HG03439 (cell line): Measurements from ENCODE around the gene GPS1.

Experiments used
- ATAC-seq: cut with Tn5 transposase; IDR thresholded peaks from one replicate; pipeline ENCODE4 v1.9.1; 2021; ENCODE audit warnings: mild to moderate bottlenecking, moderate library complexity; ENCODE audit not compliant: unreplicated experiment

The GPS1 gene

DNA sequence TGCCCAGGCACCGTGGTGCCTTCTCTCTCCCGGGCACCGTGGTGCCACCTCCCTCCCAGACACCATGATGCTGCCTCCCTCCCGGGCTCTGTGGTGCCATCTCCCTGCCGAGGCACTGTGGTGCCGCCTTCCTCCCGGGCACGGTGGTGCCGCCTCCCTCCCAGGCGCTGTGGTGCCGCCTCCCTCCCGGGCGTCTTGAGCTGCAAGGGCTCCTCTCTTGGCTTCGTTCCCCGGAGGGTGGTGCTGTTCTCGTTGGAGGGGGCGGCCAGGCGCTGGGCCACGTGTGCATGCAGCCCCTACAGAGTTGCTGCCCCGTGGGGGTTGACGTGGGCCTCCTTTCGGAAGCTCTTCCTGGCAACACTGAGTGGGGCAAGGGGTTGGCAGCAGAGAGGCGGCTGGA lies 37.3 kb upstream of the GPS1 start:
- ATAC-seq: no peak

DNA sequence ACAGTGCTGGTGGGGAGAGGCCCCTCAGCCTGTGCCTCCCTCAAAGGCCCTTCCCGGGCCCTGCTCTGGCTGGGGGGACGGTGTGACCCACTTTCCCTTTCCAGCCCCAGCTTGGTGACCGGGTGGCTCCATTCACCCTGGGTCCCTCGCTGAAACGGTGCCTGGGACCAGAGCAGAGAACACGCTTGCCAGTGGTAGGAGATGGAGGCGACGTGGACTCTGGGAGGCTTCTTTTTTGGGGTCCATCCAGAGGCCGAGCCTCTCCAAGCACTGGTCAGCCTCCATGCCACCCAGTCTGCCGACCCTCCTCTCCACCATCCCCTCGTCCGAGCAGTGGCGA lies 36.8 kb upstream of the GPS1 start:
- ATAC-seq: no peak

DNA sequence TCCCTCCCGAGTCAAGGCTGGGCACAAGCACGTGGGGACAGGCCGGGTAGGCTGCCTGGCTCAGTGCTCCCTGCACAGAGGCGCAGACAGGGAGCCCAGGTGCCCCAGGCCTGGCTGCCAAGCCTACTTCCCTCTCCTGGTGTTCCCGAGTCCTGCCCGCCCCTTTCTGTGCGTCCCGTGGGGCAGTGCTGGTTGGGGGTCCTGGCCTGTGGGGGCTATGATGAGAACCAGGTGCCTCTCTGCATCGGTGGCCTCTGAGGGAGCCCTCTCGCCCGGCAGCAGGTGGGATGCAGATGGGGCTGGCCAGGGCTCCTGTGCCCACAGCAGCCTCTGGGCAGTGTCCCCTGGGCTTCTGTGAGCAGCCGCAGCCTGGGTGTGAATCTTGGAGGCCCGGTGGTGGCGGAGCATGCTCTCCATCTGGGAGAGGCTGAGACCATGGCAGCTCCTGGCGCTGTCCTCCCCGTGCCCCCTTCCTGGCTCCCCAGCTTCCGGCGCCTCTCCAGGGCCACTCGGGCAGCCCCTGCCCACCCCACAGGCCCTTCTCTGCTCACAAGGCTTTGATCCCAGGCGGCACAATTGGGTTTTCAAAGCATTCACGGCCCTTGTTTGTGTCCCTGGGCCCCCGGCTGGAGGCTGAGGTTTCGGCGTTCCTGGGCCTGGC lies 36.3 kb upstream of the GPS1 start:
- no peak for ATAC-seq

DNA sequence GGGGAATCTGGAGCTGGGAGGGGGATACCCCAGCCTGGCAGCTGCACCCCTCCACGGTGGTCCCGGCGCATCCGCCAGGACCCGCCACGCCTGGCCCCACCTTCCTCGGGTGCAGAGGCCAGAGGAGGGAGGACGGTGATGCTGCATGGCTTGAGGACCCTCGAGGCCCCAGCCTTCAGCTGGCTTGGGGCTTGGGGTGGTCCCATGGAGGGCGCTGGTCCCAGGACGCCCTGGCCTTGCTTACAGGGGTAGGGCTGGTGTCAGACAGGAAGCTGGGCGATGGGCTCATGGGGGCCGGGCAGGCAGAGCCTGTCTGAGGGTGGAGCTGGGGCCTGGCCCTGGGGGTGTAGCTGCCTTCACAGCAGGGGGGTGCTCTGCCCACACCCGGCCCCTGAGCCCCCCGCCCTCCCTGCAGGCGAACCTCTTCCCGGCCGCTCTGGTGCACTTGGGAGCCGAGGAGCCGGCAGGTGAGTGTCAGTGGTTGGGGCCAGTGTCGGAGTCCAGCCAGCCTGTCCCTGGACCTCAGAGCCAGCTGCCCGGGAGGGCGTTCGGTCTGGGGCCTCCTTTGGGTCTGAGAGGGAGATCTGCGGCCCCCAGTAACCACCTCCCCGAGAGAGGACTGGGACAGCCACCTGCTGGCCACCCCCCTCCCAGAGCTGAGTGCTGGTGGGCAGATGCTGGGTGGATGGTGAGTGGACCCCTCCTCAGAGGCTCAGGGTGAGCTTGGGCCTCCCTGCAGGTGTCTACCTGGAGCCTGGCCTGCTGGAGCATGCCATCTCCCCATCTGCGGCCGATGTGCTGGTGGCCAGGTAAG lies 35.4 kb upstream of the GPS1 start:
- ATAC-seq: no peak

DNA sequence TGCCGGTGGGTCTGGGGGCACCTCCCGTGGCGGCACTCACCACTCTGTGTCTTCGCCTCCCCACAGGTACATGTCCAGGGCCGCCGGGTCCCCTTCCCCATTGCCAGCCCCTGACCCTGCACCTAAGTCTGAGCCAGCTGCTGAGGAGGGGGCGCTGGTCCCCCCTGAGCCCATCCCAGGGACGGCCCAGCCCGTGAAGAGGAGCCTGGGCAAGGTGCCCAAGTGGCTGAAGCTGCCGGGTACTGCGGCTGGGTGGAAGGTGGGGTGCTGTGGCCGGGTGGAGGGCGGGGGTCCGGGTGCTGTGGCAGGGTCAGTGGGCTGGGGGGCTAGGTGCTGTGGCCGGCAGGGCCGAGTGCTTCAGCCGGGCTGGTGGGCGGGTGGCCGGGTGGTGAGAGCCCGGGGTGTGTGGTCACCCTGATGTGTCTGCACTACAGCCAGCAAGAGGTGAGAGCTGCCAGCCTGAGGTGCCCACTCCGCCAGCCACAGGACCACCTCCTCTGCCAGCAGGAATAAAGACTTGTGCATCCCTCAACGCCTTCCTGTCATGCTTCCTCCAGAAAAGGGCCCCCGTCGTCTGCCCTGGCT lies 34.7 kb upstream of the GPS1 start:
- ATAC-seq: no peak

DNA sequence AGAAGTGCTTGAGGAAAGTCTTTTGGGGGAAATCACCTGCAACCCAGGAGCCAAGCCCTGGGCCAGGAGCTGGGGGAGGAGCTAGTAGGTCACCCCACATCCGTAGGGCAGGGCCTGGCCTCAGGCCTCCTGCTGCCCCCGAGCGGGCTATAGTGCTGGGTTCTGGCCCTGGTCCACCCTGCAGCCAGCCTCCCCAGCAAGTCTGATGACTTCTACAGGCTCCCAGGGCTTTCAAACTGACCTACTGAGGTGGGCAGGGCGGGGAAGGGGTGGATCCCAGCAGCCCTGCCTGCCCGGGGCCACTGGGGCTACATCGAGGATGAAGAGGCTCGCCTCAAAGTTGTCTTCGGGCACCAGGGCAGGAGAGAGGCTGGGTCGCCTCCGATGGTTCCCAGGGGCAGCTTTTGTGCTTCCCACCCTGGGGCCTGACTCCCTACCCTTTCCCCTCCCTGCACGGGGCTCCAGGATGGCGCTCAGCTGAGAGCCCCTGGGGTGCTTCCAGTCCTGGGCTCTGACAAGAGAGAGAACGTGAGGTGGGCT lies 34.0 kb upstream of the GPS1 start:
- no peak for ATAC-seq

DNA sequence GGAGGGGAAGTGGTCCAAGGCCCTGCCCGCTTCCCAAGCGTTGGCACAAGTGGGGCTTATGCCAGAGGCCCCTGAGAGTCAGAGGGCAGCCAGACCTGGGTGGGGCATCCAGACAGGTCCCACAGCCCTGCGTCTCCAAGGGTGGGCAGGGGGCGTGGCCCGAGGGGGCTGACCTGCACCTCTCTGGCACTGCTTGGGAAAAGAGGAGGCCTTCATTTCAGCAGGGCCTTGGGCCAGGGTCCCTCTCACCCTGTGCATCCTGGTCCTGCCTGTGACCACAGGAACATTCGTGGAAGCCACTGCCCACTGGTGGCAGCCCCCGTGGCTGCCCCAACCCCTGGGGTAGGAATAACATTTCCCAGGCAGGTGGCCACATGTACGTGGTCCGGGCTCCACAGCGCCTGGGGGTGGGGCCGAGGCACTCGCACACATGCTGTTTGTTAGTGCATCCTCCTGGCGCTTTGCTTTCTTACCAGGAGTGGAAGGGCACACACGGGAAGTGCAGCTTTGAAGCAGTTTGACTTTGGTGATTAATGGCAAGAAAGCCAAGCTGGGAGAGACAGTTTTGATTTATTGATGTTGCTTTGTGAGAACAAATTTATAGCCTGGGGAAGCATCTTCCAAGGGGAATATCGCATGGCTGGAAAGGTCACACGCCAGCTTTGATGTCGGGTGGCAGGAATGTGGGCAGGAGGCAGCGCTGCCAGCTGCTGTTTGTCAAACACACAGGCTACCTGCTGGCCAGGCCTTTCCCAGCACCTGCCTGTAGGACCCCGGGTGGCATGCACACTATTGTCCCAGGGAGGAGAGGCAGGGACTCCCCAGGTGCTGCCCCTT lies 33.3 kb upstream of the GPS1 start:
- no peak for ATAC-seq

DNA sequence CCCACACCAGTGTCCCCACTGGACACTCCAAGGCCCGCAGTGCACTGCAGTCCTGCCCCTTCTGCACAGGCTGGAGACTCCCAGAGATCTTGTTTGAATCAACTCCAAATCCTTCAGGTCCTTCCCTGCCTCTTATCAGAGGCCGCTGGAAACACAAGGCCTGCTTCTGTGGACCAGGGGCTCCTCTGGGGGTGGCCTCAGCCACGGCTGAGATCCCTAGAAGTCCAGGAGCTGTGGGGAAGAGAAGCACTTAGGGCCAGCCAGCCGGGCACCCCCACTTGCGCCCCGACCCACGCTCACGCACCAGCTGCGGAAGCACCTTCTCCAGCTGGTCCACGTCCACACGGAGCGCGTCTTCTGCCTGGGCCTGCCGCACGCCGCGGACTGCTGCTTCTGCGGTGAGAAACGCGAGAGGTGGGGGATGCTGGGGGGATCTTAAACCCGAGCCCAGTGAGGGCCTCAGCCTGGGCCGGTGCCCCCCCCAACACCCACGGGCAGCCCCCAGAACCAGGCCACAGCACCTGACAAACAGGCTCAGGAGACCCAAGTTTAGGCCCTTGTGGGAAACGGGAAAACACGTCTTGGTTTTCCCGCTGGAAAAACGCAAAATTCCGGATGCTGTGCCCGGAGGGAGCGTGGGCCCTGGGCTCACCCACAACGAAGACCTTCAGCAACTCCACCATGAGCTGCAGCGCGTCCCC lies 32.6 kb upstream of the GPS1 start:
- ATAC-seq: no peak

DNA sequence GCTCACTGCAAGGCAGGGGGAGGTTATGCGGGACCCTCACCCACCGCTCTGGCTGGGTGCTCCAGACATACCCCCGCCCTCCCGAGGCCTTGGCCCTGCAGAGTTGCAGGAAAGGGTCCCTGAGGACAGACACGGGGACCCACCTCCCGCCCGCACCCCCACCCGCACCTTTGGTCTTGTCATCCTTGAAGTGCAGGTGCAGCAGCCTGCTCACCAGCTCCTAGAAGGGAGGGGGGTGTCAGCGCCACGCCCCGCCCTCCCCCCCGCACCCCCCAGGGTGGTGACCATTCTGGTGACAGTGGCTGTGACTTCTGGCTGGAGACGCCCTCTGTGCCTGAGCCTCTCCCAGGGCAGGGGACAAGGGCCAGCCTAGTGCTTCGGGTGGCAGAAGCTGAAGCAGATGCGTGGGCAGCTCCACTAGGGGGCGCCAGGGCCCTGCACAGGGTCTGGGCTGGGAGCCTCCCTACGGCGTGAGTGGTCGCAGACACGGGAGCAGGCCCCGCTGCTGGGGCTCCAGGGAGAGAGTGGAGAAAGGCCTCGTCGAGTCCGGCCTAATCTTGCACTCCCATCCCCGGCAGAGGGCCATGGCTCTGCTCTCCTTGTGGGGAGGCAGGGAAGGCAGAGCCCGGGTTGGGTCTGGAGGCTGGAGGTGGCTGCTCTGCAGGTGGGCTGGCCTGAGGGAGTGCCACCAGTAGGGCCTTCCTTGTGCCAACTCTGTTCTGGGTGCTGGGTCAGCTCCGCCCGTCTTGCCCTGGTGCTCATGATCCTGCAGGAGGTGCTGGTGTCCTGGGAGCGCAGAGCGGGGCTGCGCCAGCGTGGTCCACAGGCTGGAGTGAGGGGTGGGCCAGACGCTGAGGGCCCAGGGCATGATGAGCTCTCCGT lies 31.8 kb upstream of the GPS1 start:
- no peak for ATAC-seq

DNA sequence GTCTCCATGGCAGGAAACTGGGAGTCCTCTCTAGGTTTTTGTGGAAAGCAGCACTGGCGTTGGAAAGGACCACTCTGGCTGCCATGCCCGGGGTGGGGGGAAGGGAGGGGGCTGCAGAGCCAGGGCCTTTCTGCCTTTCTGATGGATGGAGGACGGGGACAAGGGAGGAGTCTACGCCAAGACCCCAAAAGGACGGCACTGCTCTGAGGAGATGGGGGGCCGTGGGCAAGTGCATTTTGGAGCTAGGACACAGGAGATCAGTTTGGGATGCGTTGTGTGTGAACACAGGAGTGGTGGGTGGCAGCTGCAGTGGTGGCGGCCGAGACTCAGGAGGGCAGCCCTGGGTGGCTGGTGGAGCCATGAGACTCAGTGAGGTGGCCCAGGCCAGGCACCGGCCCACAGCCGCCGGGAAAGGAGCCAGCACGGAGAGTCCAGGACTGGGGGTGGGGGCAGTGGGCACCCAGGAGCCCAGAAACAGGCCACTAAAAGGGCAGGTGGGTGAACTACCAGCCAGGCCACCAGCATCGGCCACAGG lies 31.1 kb upstream of the GPS1 start:
- ATAC-seq: no peak

DNA sequence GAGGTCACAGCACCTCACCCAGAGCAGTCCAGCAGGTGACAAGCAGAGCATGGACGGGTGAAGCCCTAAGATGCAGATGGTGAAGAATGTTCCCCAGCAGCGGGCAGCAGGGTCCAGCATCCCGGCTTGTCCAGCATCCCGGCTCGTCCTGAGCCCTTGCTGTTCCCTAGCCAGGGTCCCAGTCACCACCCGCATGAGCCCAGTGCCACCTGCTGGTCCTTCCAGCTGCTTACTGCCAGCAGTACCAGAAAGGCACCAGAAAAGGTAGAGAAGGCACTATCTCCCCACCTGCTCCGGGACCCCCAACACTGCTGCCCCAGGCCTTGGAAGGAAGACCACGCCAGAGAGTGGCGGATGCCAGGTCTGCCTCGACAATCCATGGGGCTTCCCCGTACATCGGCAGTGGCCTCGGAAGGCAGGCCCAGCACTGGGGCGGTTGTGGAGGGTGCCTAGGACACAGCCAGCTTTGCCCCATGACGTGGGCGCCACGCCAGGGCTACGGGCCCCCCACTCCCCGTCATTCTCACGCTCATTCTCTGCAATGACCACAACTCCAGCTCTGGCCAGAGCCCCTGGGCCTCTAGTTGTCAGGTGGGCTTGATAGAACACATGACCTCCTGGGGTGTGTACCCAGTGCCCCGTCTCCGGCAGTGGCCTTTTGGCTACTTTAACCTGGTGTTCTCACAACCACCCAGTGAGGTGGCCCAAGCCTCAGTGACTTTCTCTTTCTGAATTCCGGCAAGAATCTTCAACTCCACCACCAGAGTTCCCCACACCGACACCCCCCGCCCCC lies 30.4 kb upstream of the GPS1 start:
- no peak for ATAC-seq

DNA sequence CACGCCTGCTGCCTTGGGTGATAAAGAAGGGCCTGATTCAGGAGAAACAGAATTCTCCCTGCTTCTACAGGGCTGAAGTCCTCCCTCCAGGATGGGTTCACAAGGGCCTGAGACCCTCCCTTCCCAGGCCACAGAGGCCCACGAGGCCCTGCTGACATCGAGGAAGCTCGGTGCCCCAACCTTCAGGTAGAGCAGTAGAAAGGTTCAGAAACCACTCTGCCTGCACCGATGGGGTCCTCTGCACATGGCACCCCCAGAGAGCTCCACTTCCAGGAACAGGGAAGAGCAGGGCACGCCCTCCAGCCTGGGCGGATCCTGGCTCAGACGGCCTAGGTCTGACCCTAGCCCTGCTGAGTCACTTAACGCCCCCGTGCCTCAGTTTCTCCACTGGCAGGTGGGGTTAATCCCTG lies 29.8 kb upstream of the GPS1 start:
- no peak for ATAC-seq

DNA sequence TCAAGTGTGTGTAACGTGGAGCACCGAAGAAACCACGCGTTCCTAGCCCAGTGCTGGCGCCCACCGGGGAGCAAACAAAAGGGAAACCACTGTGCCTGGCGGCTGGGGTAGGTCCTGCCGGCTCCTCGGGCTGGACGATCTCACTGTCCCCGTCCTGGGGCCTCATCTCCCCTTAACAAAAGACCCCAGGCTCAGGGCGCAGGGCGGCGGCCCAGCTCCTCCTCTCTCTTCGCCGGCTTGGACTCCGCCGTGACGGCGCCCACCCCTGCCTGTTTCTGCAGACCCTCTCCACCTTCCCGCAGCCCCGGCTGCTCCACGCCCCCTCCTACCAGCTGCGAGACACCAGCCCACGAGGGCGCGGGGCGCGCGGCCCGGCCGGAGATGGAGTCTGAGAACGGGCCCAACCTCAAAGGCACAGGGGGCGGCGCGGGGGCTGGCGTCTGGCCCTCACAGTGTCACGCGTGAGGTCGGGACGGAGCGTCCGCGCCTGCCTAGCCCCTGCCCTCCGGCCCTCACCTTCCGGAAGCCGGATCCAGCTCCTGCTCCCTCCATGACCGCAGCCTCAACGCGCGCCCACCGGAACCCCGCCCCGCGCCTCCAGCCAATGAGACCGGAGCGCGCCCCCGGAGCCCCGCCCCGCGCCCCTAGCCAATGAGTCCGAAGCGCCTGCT lies 29.3 kb upstream of the GPS1 start, which contains the start of gene CENPX:
CENPX (minus strand) TSS at position 569 of the 671 bp plus-strand sequence; CDS start at position 552, 17 bp downstream.
- peak; percentile 10 for ATAC-seq

DNA sequence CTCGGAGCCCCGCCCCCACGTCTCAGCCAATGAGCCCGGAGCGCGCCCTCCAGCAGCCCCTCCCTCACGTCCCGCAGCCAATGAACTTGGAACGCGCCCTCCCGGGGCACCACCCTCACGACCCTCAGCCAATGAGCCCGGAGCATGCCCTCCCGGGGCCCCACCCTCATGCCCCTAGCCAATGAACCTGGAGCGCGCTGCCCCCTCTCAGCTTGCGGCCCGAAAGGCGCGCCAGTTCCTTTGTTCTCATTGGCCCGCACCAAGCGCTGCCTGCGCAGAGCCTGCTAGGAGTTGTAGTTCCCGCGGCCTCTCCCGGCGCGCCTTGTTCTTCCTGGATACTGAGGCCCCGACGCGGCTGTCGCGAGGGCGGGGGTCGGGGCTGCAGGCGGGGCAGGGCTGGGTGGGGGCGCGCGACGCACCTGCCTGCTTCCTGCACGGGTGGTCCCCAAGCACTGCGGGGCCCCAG lies 28.7 kb upstream of the GPS1 start, which contains the start of gene LRRC45:
LRRC45 (plus strand) TSS at position 325 of the 466 bp plus-strand sequence. CDS start 339 bp downstream, outside the sequence.
- peak; percentile 83 for ATAC-seq

DNA sequence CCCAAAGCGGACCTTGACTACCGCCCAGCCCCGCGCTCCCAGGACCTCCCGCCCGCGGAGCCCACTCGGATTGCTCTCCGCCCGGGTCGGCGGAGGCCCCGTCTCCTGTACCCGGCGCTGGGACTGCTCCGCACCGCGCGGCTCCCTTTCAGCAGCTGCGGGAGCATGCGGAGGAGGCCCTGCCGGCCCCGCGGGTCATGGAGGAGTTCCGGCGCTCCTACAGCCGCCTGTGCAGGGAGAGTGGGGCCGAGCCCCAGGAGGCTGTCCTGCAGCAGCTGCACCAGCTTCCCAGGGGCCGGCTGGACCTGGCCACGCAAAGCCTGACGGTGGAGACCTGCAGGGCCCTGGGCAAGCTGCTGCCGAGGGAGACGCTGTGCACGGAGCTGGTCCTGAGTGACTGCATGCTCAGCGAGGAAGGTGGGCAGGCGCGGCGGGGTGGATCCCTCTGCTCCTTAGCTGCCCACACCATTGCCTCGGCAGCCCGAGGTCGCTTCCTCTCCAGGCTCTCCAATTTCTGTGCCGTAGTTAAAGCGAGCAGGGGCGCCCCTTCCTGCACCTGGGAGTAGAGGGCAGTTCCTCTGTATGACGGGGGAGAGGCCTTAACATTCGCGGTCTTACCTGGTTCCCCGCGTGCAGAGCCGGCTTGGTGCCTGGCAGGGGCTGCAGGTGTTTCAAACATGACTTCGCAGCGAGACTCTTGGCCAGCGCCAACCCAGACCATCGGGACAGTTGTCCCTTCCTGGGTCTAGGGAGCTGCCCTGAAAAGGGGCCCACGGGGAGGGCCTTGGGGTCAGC lies 28.1 kb upstream of the GPS1 start:
- peak; percentile 0 for ATAC-seq

DNA sequence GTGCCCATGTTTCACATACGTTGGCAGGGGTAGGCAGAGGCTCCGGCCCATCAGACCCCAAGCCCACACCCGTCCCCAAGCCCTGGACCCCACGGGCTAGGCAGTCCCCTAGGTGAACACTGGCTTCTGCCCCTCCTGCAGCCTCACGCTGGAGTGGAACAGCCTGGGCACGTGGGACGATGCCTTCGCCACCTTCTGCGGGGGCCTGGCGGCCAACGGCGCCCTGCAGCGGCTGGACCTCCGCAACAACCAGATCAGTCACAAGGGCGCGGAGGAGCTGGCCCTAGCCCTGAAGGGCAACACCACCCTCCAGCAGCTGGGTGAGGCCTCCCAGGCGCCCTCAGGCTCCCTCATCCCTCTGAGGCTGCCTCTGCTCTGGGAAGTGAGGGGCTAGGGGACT lies 26.8 kb upstream of the GPS1 start:
- no peak for ATAC-seq
